ENCODE results near the gene ZBTB39. TPM values are rescaled to one million over a fixed set of nuclear protein-coding genes. Genes with fewer than 3 reads are reported as not detected.

The ZBTB39 gene
- total and polyA plus RNA-seq, 2 experiments from 2014 or later, result 1.8 to 6.4 TPM

DNA sequence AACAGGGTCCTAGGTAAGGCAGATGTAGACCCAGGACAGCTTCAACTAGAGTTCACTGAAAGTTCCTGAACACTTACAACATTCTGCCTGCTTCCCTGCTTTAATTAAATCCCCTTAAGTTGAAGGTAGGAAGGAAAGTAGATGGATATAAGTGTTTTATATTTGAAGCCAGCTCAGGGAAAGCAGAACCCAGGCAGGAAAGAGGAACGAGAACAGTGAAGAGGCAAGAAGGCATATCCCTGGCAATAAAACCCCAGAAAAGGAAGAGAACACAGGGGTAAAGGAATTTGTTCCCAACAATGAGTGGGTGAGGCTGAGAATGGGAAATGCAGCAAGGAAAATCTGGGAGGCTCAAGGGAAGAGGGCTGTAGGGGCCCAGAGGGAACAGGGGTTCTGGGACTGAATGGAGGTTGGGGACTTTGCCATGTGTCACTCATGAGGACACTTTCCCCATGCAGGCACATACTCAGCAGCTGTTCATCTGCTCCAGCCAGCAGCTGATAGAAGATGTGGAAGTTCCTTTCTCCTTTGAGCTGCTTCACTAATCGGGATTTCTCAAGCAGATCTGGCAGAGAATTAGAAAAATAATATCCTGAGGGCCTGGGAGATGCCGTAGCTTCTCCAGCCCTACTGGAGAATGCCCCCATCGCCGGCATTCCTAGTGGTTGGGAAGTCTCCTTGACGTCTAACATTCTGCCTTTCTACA is 39.9 kb upstream of the ZBTB39 start:
- no peaks in the 10 kb centered on the region for H3K36me3 ChIP-seq (replicated peaks; ENCODE audit: insufficient read depth, low read depth)

GRCh38 chr12:57044889-57045288 is 38.5 kb upstream of the ZBTB39 start:
- WGBS (ENCODE audit: low lambda C conversion rate, missing lambda C conversion rate), result 83% methylated on average over 3 of the region's 3 CpGs
- Histone ChIP-seq H2AFZ (no peak overlapping the region), H3K79me2 (peaks cover 2% of the 10 kb centered on the region), H3K27ac (no peak overlapping the region), H3K4me2 (no peak overlapping the region), H3K9me3 (ENCODE audit: low read depth) (no peaks in the 10 kb centered on the region), H3K27me3 (no peaks in the 10 kb centered on the region), H3K4me3 (no peak overlapping the region), H3K36me3 (replicated peaks; ENCODE audit: insufficient read depth, low read depth) (no peaks in the 10 kb centered on the region), H3K9me2 (replicated peaks; ENCODE audit: insufficient read depth) (no peaks in the 10 kb centered on the region), H3K4me1 (ENCODE audit: insufficient read depth) (no peaks in the 10 kb centered on the region), H4K20me1 (ENCODE audit: insufficient read depth, poor library complexity, severe bottlenecking) (no peaks in the 10 kb centered on the region)
- no peak for TF ChIP-seq CTCF (IDR thresholded peaks at IDR 0.05; ENCODE audit: poor library complexity)
- no peak for TF ChIP-seq EZH2phosphoT487 (IDR thresholded peaks at IDR 0.05; ENCODE audit: low read depth, severe bottlenecking, unreplicated experiment)
- no peak for TF ChIP-seq EZH2 (IDR thresholded peaks at IDR 0.05; ENCODE audit: borderline replicate concordance)
- no peak for DNase-seq (ENCODE audit: low spot score)

More for the DNA sequence above, 39.9 kb upstream of the ZBTB39 start:
- Histone ChIP-seq H3K27ac (no peak overlapping the region), H3K79me2 (peaks cover 2% of the 10 kb centered on the region), H3K4me1 (ENCODE audit: insufficient read depth) (no peaks in the 10 kb centered on the region), H4K20me1 (ENCODE audit: insufficient read depth, poor library complexity, severe bottlenecking) (no peaks in the 10 kb centered on the region), H3K4me3 (no peak overlapping the region), H3K9me2 (replicated peaks; ENCODE audit: insufficient read depth) (no peaks in the 10 kb centered on the region), H3K9me3 (ENCODE audit: low read depth) (no peaks in the 10 kb centered on the region), H3K27me3 (no peaks in the 10 kb centered on the region), H3K4me2 (no peak overlapping the region), H2AFZ (no peak overlapping the region)
- 73% methylated on average over 6 of the region's 6 CpGs for WGBS (ENCODE audit: low lambda C conversion rate, missing lambda C conversion rate)
- DNase-seq (ENCODE audit: low spot score), result no peak
- TF ChIP-seq EZH2phosphoT487 (IDR thresholded peaks at IDR 0.05; ENCODE audit: low read depth, severe bottlenecking, unreplicated experiment), result no peak
- no peak for TF ChIP-seq EZH2 (IDR thresholded peaks at IDR 0.05; ENCODE audit: borderline replicate concordance)
- no peak for TF ChIP-seq CTCF (IDR thresholded peaks at IDR 0.05; ENCODE audit: poor library complexity)

- 78% methylated on average over 6 of the region's 6 CpGs for WGBS (ENCODE audit: low lambda C conversion rate, missing lambda C conversion rate)
- H4K20me1 ChIP-seq (ENCODE audit: insufficient read depth, poor library complexity, severe bottlenecking), result no peaks in the 10 kb centered on the region
- no peaks in the 10 kb centered on the region for H3K4me1 ChIP-seq (ENCODE audit: insufficient read depth)
- no peak overlapping the region for H3K4me2 ChIP-seq
- H2AFZ ChIP-seq, result no peak overlapping the region
- H3K9me2 ChIP-seq (replicated peaks; ENCODE audit: insufficient read depth), result no peaks in the 10 kb centered on the region
- no peaks in the 10 kb centered on the region for H3K27me3 ChIP-seq
- H3K27ac ChIP-seq, result no peak overlapping the region
- H3K9me3 ChIP-seq (ENCODE audit: low read depth), result no peaks in the 10 kb centered on the region
- no peak overlapping the region for H3K4me3 ChIP-seq
- DNase-seq (ENCODE audit: low spot score), result no peak
- peaks cover 2% of the 10 kb centered on the region for H3K79me2 ChIP-seq
- H3K36me3 ChIP-seq (replicated peaks; ENCODE audit: insufficient read depth, low read depth), result no peaks in the 10 kb centered on the region
- TF ChIP-seq EZH2 (IDR thresholded peaks at IDR 0.05; ENCODE audit: borderline replicate concordance), result no peak
- TF ChIP-seq CTCF (IDR thresholded peaks at IDR 0.05; ENCODE audit: poor library complexity), result no peak
- no peak for TF ChIP-seq EZH2phosphoT487 (IDR thresholded peaks at IDR 0.05; ENCODE audit: low read depth, severe bottlenecking, unreplicated experiment)
Observed at GRCh38 chr12:57044468-57044867, 38.1 kb upstream of the ZBTB39 start.
